Brain microvascular endothelial cell (primary cell): ENCODE results near the gene RYR3.

Experiments used
- DNase-seq: peaks from one replicate; pipeline ENCODE4 v3.0.0-alpha.2; 2020
- H3K27ac ChIP-seq: fragments of 250-450 bp; sonication (Bioruptor Pico); 2 replicates; pipeline ENCODE4 v1.5.1; 2020; ENCODE audit warnings: mild to moderate bottlenecking, moderate library complexity
- H3K27me3 ChIP-seq: fragments of 250-450 bp; sonication (Bioruptor Pico); replicated peaks from 2 replicates; pipeline ENCODE4 v1.5.1; 2020; ENCODE audit warnings: mild to moderate bottlenecking
- H3K36me3 ChIP-seq: fragments of 250-450 bp; sonication (Bioruptor Pico); replicated peaks from 2 replicates; pipeline ENCODE4 v1.5.1; 2020; ENCODE audit warnings: mild to moderate bottlenecking
- H3K4me3 ChIP-seq: 2 replicates; pipeline ENCODE4 v1.5.1; 2011; ENCODE audit warnings: low read depth, mild to moderate bottlenecking, control low read depth, low read length, moderate library complexity
- CTCF ChIP-seq: IDR thresholded peaks from 2 replicates; pipeline ENCODE4 v1.5.1; 2011; ENCODE audit warnings: low read depth, mild to moderate bottlenecking, moderate library complexity, low read length, control low read depth, inconsistent platforms; ENCODE audit errors: missing control alignments
- in situ Hi-C: cut with HindIII; loops from 2 replicates; pipeline ENCODE4 v1.10.0; 2017; ENCODE audit warnings: low sequenced_read_pairs, low pct_ligation_motif_present

RYR3 gene

DNA sequence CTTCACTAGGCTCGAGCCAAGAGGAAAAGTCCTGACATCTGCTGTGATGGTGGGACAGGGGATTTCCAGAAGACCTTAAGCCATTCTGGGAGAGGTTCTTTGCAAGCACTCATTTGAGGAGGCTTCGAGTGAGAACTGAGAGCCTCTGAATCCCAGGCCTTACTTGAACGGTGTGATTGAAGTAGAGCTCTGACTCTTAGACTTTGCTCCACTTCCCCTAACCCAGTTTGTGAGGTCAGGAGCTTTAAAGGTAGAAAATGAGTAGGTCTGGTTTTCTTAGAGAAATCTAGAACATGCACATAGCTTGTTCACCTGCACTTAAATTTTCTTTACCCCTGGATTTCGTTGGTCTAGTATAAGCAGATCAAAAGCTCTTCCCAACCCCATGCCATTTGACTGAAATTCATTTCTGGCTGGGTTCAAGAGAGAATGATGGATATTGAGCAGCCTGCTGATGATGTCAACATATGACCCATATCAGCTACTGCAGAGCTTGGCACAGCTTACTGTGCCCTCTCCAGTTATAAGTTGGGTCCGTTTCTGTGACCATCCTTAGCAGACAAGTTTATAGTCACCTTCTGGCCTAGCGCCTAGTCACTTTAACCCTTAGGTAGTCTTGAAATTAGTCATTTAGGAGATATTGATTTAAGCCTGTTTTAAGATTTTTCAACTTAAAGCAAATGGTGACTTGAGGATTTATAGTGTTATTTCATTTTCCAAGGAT is 428.3 kb downstream of the RYR3 start:
- in situ Hi-C loops, result loop anchor here (25.0 kb wide), 1 partner anchor 248 kb away; no protein-coding TSS in a partner anchor
- H3K4me3 ChIP-seq, result no peak overlapping the region
- H3K36me3 ChIP-seq, result no peaks in the 10 kb centered on the region
- H3K27me3 ChIP-seq, result no peaks in the 10 kb centered on the region
- DNase-seq, result no peak
- no peak for TF ChIP-seq CTCF
- H3K27ac ChIP-seq, result no peak overlapping the region

DNA sequence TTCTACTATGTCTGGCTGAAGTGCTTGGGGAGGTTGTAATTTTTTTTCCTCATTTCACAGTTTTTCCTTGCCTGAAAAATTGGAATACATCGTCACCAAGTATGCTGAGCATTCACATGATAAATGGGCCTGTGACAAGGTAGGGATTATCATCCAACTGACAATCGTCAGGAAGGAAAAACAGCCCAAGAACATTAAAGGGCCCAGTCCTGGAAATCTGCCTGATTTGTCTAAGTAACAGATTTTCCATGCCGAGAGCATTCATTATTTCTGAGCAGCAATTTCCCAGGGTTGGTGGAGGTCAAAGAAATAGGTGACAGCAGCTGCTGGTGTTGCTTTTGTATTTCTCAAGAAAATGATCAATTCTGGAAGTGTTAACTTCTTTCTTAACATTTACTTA is 431.5 kb downstream of the RYR3 start:
- DNase-seq, result no peak
- in situ Hi-C loops, result loop anchor here (25.0 kb wide), 1 partner anchor 245 kb away; no protein-coding TSS in a partner anchor
- no peak overlapping the region for H3K4me3 ChIP-seq
- no peaks in the 10 kb centered on the region for H3K36me3 ChIP-seq
- H3K27ac ChIP-seq, result no peak overlapping the region
- no peak for TF ChIP-seq CTCF
- H3K27me3 ChIP-seq, result no peaks in the 10 kb centered on the region

- no peak overlapping the region for H3K27ac ChIP-seq
- TF ChIP-seq CTCF, result no peak
- in situ Hi-C loops, result loop anchor here (25.0 kb wide), 1 partner anchor 245 kb away; no protein-coding TSS in a partner anchor
- DNase-seq, result no peak
- H3K27me3 ChIP-seq, result no peaks in the 10 kb centered on the region
- H3K4me3 ChIP-seq, result no peak overlapping the region
- H3K36me3 ChIP-seq, result no peaks in the 10 kb centered on the region
Observed at GRCh38 chr15:33742800-33743199, 432.0 kb downstream of the RYR3 start.

GRCh38 chr15:33746203-33746602 is 435.4 kb downstream of the RYR3 start:
- DNase-seq, result no peak
- TF ChIP-seq CTCF, result no peak
- Histone ChIP-seq H3K36me3 (no peaks in the 10 kb centered on the region), H3K4me3 (no peak overlapping the region), H3K27me3 (no peaks in the 10 kb centered on the region), H3K27ac (no peak overlapping the region)
- in situ Hi-C loops, result loop anchor here (25.0 kb wide), 1 partner anchor 241 kb away; no protein-coding TSS in a partner anchor

DNA sequence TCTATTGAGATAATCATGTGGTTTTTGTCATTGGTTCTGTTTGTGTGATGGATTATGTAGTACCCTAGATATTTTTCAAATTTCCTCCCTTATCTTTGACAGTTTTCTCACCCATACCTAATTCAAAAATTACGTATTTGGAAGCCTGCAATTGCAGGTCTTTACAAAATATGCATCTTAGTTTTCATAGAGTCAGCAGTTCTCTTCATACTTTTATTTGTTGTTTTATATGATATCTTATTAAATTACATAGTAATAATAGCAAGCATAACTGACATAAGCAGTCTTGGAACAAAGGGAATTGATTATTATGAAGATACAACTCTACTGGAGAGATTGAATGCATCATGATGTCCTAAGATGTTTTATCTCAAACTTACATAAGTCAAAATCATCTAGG is 442.2 kb downstream of the RYR3 start:
- no peak for DNase-seq
- H3K36me3 ChIP-seq, result no peaks in the 10 kb centered on the region
- H3K27me3 ChIP-seq, result no peaks in the 10 kb centered on the region
- no peak for TF ChIP-seq CTCF
- H3K4me3 ChIP-seq, result no peak overlapping the region
- in situ Hi-C loops, result no loop called here
- no peak overlapping the region for H3K27ac ChIP-seq

- DNase-seq, result no peak
- no peak for TF ChIP-seq CTCF
- Histone ChIP-seq H3K4me3 (no peak overlapping the region), H3K27me3 (no peaks in the 10 kb centered on the region), H3K36me3 (no peaks in the 10 kb centered on the region), H3K27ac (no peak overlapping the region)
- in situ Hi-C loops, result no loop called here
Observed at GRCh38 chr15:33754242-33754641, 443.5 kb downstream of the RYR3 start.
